Measurements from ENCODE around the gene CA5B.
"Not testable (repeated sequence)": the region's sequence is repeated elsewhere in the genome, so short reads cannot be mapped to it uniquely, and the experiment has no call there.

CA5B gene, protein sequence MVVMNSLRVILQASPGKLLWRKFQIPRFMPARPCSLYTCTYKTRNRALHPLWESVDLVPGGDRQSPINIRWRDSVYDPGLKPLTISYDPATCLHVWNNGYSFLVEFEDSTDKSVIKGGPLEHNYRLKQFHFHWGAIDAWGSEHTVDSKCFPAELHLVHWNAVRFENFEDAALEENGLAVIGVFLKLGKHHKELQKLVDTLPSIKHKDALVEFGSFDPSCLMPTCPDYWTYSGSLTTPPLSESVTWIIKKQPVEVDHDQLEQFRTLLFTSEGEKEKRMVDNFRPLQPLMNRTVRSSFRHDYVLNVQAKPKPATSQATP

DNA sequence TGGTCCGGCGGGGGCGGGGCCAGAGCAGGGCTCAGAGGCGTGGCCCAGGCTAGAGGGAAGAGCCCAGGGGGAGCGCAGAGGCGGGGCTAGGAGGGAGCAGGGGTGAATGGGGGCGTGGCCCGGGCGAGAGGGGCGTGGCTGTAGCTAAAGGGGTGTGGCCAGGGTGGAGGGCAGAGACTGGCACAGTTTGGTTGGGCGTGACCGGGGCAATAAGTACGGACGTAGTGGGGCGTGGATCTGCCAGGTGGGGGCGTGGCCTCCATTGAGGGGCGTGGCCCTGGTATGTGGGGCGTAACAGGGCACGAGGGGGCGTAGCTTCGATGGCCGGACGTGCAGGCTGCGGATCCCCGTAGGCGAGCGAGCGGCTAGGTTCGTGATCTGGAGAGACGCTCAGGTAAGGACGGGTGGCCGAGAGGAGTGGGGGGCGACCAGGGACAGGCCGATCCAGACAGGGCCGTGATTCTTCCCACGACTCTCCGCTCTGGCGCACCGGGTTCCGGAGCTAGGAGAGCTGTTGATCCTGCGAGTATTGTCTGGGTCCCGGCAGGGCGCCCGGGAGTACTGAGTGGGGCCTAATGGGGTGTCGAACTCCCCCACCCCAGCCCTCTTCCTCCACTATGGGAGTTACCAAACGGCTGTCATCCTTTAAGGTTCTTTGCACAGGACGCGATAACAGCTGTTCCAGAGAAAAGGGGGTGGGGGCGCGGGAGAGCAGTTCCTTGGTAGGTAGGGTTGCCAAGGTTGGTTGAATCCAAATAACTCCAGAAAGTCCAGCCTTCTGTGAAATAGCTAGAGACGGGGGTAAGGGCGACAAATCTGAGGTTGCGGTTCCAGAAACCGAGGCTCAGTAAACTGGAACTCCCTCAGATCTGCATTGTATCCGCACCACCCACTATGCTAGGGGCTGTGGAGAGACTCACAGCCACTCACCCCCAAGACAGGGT lies at the start of gene CA5B:
Gene CA5B (plus strand): TSS at position 312 of the 944 bp plus-strand sequence. CDS start 11,754 bp downstream, outside the sequence.
- H3K27me3 ChIP-seq (ENCODE audit: low read depth, low read length): no peaks in the 10 kb centered on the region
- H3K9me3 ChIP-seq (ENCODE audit: control insufficient read depth in 1 of 2, low read length in 2 of 2): no peaks in the 10 kb centered on the region
- no peaks in the 10 kb centered on the region for H3K36me3 ChIP-seq (ENCODE audit: control insufficient read depth in 1 of 2, insufficient read depth in 2 of 2, low read length in 2 of 2)
- H3K4me3 ChIP-seq (ENCODE audit: low read depth in 1 of 2, low read length in 2 of 2): peak within 1 kb of the TSS; percentile 56 to 60
- peak within 1 kb of the TSS; percentile 54 for H3K27ac ChIP-seq (ENCODE audit: low read length)
- peaks cover 0 to 6% of the 10 kb centered on the region in 2 donors for H3K4me1 ChIP-seq (ENCODE audit: control insufficient read depth in 1 of 2, insufficient read depth in 2 of 2, low read length in 2 of 2)

- H3K36me3 ChIP-seq (ENCODE audit: control insufficient read depth in 1 of 2, insufficient read depth in 2 of 2, low read length in 2 of 2): peaks cover 4 to 5% of the 10 kb centered on the region in 2 donors
- no peaks in the 10 kb centered on the region for H3K9me3 ChIP-seq (ENCODE audit: control insufficient read depth in 1 of 2, low read length in 2 of 2)
- H3K4me3 ChIP-seq (ENCODE audit: low read depth in 1 of 2, low read length in 2 of 2): no peak overlapping the region
- H3K4me1 ChIP-seq (ENCODE audit: control insufficient read depth in 1 of 2, insufficient read depth in 2 of 2, low read length in 2 of 2): no peaks in the 10 kb centered on the region
- H3K27ac ChIP-seq (ENCODE audit: low read length): no peak overlapping the region
- no peaks in the 10 kb centered on the region for H3K27me3 ChIP-seq (ENCODE audit: low read depth, low read length)
These were observed 43.1 kb upstream of the CA5B start for GRCh38 chrX:15694941-15695451.

GRCh38 chrX:15696516-15696915 lies 41.6 kb upstream of the CA5B start:
- H3K4me1 ChIP-seq (ENCODE audit: control insufficient read depth in 1 of 2, insufficient read depth in 2 of 2, low read length in 2 of 2): no peaks in the 10 kb centered on the region
- H3K27me3 ChIP-seq (ENCODE audit: low read depth, low read length): no peaks in the 10 kb centered on the region
- H3K4me3 ChIP-seq (ENCODE audit: low read depth in 1 of 2, low read length in 2 of 2): no peak overlapping the region
- H3K9me3 ChIP-seq (ENCODE audit: control insufficient read depth in 1 of 2, low read length in 2 of 2): no peaks in the 10 kb centered on the region
- H3K27ac ChIP-seq (ENCODE audit: low read length): no peak overlapping the region
- peaks cover 0 to 5% of the 10 kb centered on the region in 2 donors for H3K36me3 ChIP-seq (ENCODE audit: control insufficient read depth in 1 of 2, insufficient read depth in 2 of 2, low read length in 2 of 2)

GRCh38 chrX:15702488-15703371 lies 35.3 kb upstream of the CA5B start:
- Histone ChIP-seq H3K4me3 (ENCODE audit: low read depth in 1 of 2, low read length in 2 of 2) (no peak overlapping the region), H3K27me3 (ENCODE audit: low read depth, low read length) (no peaks in the 10 kb centered on the region), H3K36me3 (ENCODE audit: control insufficient read depth in 1 of 2, insufficient read depth in 2 of 2, low read length in 2 of 2) (peaks cover 0 to 7% of the 10 kb centered on the region in 2 donors), H3K4me1 (ENCODE audit: control insufficient read depth in 1 of 2, insufficient read depth in 2 of 2, low read length in 2 of 2) (no peaks in the 10 kb centered on the region), H3K27ac (ENCODE audit: low read length) (no peak overlapping the region), H3K9me3 (ENCODE audit: control insufficient read depth in 1 of 2, low read length in 2 of 2) (no peaks in the 10 kb centered on the region)

GRCh38 chrX:15703809-15704208 lies 34.3 kb upstream of the CA5B start:
- H3K4me1 ChIP-seq (ENCODE audit: control insufficient read depth in 1 of 2, insufficient read depth in 2 of 2, low read length in 2 of 2); H3K36me3 ChIP-seq (ENCODE audit: control insufficient read depth in 1 of 2, insufficient read depth in 2 of 2, low read length in 2 of 2); H3K27ac ChIP-seq (ENCODE audit: low read length); H3K27me3 ChIP-seq (ENCODE audit: low read depth, low read length); H3K4me3 ChIP-seq (ENCODE audit: low read depth in 1 of 2, low read length in 2 of 2); H3K9me3 ChIP-seq (ENCODE audit: control insufficient read depth in 1 of 2, low read length in 2 of 2): not testable (repeated sequence)

GRCh38 chrX:15704273-15704672 lies 33.8 kb upstream of the CA5B start:
- H3K4me1 ChIP-seq (ENCODE audit: control insufficient read depth in 1 of 2, insufficient read depth in 2 of 2, low read length in 2 of 2); H3K27me3 ChIP-seq (ENCODE audit: low read depth, low read length); H3K27ac ChIP-seq (ENCODE audit: low read length); H3K36me3 ChIP-seq (ENCODE audit: control insufficient read depth in 1 of 2, insufficient read depth in 2 of 2, low read length in 2 of 2); H3K9me3 ChIP-seq (ENCODE audit: control insufficient read depth in 1 of 2, low read length in 2 of 2); H3K4me3 ChIP-seq (ENCODE audit: low read depth in 1 of 2, low read length in 2 of 2): not testable (repeated sequence)

DNA sequence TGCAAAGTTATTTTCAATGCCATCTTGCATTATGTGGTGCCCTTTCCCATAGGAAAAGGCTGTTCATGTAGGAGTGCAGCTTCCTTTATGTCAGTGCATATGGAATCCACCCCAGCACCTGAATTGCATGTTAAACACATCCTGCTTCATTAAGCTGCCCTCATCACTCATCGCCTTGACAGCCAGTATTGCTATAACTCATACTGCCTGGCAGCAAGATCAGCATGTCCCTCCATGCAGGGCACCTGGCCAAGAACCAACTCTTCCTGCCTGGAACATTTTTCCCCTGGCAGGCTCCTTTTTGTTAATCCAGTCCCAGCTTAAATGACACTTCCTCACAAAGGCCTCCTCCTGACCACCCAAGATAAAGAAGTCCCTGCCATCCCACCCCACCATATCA lies 23.5 kb upstream of the CA5B start:
- Histone ChIP-seq H3K9me3 (ENCODE audit: control insufficient read depth in 1 of 2, low read length in 2 of 2) (no peaks in the 10 kb centered on the region), H3K27ac (ENCODE audit: low read length) (no peak overlapping the region), H3K4me1 (ENCODE audit: control insufficient read depth in 1 of 2, insufficient read depth in 2 of 2, low read length in 2 of 2) (no peaks in the 10 kb centered on the region), H3K27me3 (ENCODE audit: low read depth, low read length) (no peaks in the 10 kb centered on the region), H3K36me3 (ENCODE audit: control insufficient read depth in 1 of 2, insufficient read depth in 2 of 2, low read length in 2 of 2) (no peaks in the 10 kb centered on the region), H3K4me3 (ENCODE audit: low read depth in 1 of 2, low read length in 2 of 2) (no peak overlapping the region)

GRCh38 chrX:15718283-15718970 lies 19.6 kb upstream of the CA5B start:
- Histone ChIP-seq H3K4me3 (ENCODE audit: low read depth in 1 of 2, low read length in 2 of 2) (no peak overlapping the region), H3K9me3 (ENCODE audit: control insufficient read depth in 1 of 2, low read length in 2 of 2) (no peaks in the 10 kb centered on the region), H3K4me1 (ENCODE audit: control insufficient read depth in 1 of 2, insufficient read depth in 2 of 2, low read length in 2 of 2) (no peaks in the 10 kb centered on the region), H3K27me3 (ENCODE audit: low read depth, low read length) (no peaks in the 10 kb centered on the region), H3K36me3 (ENCODE audit: control insufficient read depth in 1 of 2, insufficient read depth in 2 of 2, low read length in 2 of 2) (no peaks in the 10 kb centered on the region), H3K27ac (ENCODE audit: low read length) (no peak overlapping the region)

DNA sequence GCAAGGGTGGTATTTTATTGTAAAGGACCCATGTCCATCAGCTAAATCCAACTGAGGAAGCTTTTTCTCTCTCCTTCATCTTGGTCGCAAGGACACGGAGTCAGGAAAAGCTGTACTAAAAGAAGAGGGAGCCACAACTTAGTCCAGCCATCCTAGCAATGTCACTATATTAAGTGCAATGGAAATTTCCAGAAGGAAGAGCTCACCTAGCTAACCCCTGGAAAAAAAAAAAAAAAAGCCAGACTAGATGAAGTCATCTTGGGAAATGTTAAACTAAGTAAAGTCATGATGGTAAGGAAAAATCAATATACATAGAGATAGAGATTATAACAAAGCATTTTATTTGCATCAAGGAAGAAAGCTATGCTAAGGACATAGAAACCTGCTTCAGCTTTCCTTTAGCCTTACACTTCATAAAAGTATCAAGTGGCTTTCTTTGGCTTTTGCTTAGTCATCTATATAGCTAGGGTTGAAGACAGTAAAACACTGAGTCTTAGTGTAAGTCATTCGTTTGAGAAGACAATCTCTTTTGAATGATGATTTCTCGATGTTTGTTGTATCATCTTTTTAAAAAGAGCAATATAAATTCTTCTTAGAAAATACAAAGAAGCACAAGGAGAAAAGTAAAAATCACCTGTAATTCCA lies 18.6 kb upstream of the CA5B start:
- Histone ChIP-seq H3K4me1 (ENCODE audit: control insufficient read depth in 1 of 2, insufficient read depth in 2 of 2, low read length in 2 of 2) (no peaks in the 10 kb centered on the region), H3K9me3 (ENCODE audit: control insufficient read depth in 1 of 2, low read length in 2 of 2) (no peaks in the 10 kb centered on the region), H3K36me3 (ENCODE audit: control insufficient read depth in 1 of 2, insufficient read depth in 2 of 2, low read length in 2 of 2) (no peaks in the 10 kb centered on the region), H3K4me3 (ENCODE audit: low read depth in 1 of 2, low read length in 2 of 2) (no peak overlapping the region), H3K27me3 (ENCODE audit: low read depth, low read length) (no peaks in the 10 kb centered on the region), H3K27ac (ENCODE audit: low read length) (no peak overlapping the region)

GRCh38 chrX:15721911-15722310 lies 16.2 kb upstream of the CA5B start:
- H3K36me3 ChIP-seq (ENCODE audit: control insufficient read depth in 1 of 2, insufficient read depth in 2 of 2, low read length in 2 of 2): no peaks in the 10 kb centered on the region
- no peaks in the 10 kb centered on the region for H3K4me1 ChIP-seq (ENCODE audit: control insufficient read depth in 1 of 2, insufficient read depth in 2 of 2, low read length in 2 of 2)
- no peaks in the 10 kb centered on the region for H3K9me3 ChIP-seq (ENCODE audit: control insufficient read depth in 1 of 2, low read length in 2 of 2)
- no peak overlapping the region for H3K27ac ChIP-seq (ENCODE audit: low read length)
- H3K27me3 ChIP-seq (ENCODE audit: low read depth, low read length): no peaks in the 10 kb centered on the region
- no peak overlapping the region for H3K4me3 ChIP-seq (ENCODE audit: low read depth in 1 of 2, low read length in 2 of 2)

Data from muscle layer of duodenum (tissue), 2 donors.